DND-41 (cell line): ENCODE results near the gene CHST3.
"Not testable (repeated sequence)": the region's sequence is repeated elsewhere in the genome, so short reads cannot be mapped to it uniquely, and the experiment has no call there.

Experiments used
- ATAC-seq: fragments of 200-7000 bp; cut with Tn5 transposase; 3 replicates; pipeline ENCODE4 v1.9.1; 2021; ENCODE audit warnings: low read depth; ENCODE audit not compliant: insufficient read depth
- DNase-seq: peaks from one replicate; pipeline ENCODE4 v3.0.0-alpha.2; 2020
- H2AFZ ChIP-seq: 2 replicates; pipeline ENCODE4 v1.6.0; 2012; ENCODE audit warnings: low read depth, low read length
- H3K27ac ChIP-seq: 2 replicates; pipeline ENCODE4 v1.5.1; 2012; ENCODE audit warnings: low read length, inconsistent platforms
- H3K27me3 ChIP-seq: fragments of 200-600 bp; sonication (generic); 2 replicates; pipeline ENCODE4 v1.6.0; 2012; ENCODE audit warnings: low read length, mild to moderate bottlenecking, inconsistent platforms; ENCODE audit not compliant: insufficient read depth, poor library complexity
- H3K36me3 ChIP-seq: 2 replicates; pipeline ENCODE4 v1.5.1; 2012; ENCODE audit warnings: low read length, inconsistent platforms; ENCODE audit not compliant: insufficient read depth
- H3K4me1 ChIP-seq: 2 replicates; pipeline ENCODE4 v1.5.1; 2012; ENCODE audit warnings: mild to moderate bottlenecking, low read length; ENCODE audit not compliant: insufficient read depth
- H3K4me2 ChIP-seq: 2 replicates; pipeline ENCODE4 v1.6.0; 2012; ENCODE audit warnings: mild to moderate bottlenecking, moderate library complexity, low read length, inconsistent platforms; ENCODE audit not compliant: insufficient read depth
- H3K4me3 ChIP-seq, 2 experiments: fragments of 200-600 bp in 1 of 2; shearing (Covaris generic) in 1 of 2; 2 replicates each; pipeline ENCODE4 v1.5.1; 2012 to 2016; ENCODE audit warnings: inconsistent platforms in 2 of 2, low read length in 2 of 2, mild to moderate bottlenecking in 2 of 2, low read depth in 1 of 2, moderate library complexity in 1 of 2
- H3K79me2 ChIP-seq: 2 replicates; pipeline ENCODE4 v1.6.0; 2012; ENCODE audit warnings: low read length, inconsistent platforms; ENCODE audit not compliant: insufficient read depth
- H3K9ac ChIP-seq: 2 replicates; pipeline ENCODE4 v1.6.0; 2012; ENCODE audit warnings: low read depth, mild to moderate bottlenecking, inconsistent platforms, low read length, moderate library complexity
- H3K9me3 ChIP-seq: 2 replicates; pipeline ENCODE4 v1.5.1; 2012; ENCODE audit warnings: low read length, moderate library complexity, mild to moderate bottlenecking, inconsistent platforms; ENCODE audit not compliant: insufficient read depth, severe bottlenecking
- H4K20me1 ChIP-seq: 2 replicates; pipeline ENCODE4 v1.6.0; 2012; ENCODE audit warnings: low read length; ENCODE audit not compliant: insufficient read depth
- EZH2 ChIP-seq: IDR thresholded peaks from 3 replicates; pipeline ENCODE4 v1.6.1; 2012; ENCODE audit warnings: borderline replicate concordance, low read depth, mild to moderate bottlenecking, moderate library complexity, low read length, inconsistent platforms; ENCODE audit not compliant: severe bottlenecking
- TF ChIP-seq, protein P1 (sequence below): IDR thresholded peaks from 2 replicates; pipeline ENCODE4 v1.5.1; 2012; ENCODE audit warnings: borderline replicate concordance, low read length, moderate library complexity, mild to moderate bottlenecking; ENCODE audit not compliant: poor library complexity, severe bottlenecking; ENCODE audit errors: extremely low read depth

The CHST3 gene

DNA sequence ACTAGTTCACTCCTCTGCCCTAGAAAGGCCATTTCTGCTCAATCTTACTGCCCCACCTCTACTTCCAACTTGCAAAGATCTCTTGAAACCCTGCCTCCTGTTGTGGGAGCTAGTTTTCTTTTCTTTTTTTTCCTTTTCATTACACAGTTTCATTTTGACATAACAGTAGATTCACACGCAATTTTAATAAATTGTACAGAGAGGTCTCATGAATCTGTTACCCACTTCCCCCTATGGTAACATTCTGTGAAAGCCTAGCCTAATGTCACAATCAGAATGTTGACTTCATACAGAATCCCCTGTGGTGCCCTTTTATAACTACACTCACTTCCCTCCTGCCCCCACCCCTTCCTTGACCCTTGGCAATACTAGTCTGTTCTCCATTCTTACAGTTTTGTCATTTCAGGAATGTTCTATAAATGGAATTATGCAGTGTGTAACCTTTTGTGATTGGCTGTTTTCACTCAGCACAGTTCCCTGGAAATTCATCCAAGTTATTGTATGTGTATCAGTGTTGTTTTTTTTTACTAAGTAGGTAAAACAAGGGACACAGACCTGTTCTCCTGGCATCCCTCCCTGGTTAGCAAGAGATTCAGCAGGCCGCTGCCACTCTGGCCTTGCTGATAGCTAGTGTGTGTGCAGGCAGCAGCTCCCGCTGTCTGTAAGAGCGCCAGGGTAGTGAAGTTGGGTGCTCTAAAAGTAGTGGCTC lies 21.5 kb downstream of the CHST3 start:
- H3K4me3 ChIP-seq: no peak overlapping the region
- H3K27me3 ChIP-seq: peaks cover 4% of the 10 kb centered on the region
- H2AFZ ChIP-seq: no peak overlapping the region
- no peaks in the 10 kb centered on the region for H4K20me1 ChIP-seq
- H3K4me2 ChIP-seq: no peak overlapping the region
- H3K9me3 ChIP-seq: no peaks in the 10 kb centered on the region
- TF ChIP-seq, protein P1, sequence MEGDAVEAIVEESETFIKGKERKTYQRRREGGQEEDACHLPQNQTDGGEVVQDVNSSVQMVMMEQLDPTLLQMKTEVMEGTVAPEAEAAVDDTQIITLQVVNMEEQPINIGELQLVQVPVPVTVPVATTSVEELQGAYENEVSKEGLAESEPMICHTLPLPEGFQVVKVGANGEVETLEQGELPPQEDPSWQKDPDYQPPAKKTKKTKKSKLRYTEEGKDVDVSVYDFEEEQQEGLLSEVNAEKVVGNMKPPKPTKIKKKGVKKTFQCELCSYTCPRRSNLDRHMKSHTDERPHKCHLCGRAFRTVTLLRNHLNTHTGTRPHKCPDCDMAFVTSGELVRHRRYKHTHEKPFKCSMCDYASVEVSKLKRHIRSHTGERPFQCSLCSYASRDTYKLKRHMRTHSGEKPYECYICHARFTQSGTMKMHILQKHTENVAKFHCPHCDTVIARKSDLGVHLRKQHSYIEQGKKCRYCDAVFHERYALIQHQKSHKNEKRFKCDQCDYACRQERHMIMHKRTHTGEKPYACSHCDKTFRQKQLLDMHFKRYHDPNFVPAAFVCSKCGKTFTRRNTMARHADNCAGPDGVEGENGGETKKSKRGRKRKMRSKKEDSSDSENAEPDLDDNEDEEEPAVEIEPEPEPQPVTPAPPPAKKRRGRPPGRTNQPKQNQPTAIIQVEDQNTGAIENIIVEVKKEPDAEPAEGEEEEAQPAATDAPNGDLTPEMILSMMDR: no peak
- no peak for TF ChIP-seq EZH2
- no peaks in the 10 kb centered on the region for H3K4me1 ChIP-seq
- no peak overlapping the region for H3K27ac ChIP-seq
- H3K36me3 ChIP-seq: no peaks in the 10 kb centered on the region
- H3K9ac ChIP-seq: no peak overlapping the region
- DNase-seq (no peak), ATAC-seq (no peak)
- H3K79me2 ChIP-seq: no peaks in the 10 kb centered on the region

DNA sequence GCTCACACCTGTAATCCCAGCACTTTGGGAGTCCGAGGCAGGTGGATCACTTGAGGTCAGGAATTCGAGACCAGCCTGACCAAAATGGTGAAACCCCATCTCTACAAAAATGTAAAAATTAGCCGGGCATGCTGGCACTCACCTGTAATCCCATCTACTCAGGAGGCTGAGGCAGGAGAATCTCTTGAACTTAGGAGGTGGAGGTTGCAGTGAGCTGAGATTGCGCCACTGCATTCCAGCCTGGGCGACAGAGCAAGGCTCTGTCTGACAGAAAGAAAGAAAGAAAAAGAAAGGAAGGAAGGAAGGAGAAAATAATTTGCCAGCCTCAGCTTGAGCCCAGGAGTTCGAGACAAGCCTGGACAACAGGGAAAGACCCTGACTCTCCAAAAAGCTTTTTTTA lies 24.7 kb downstream of the CHST3 start:
- ATAC-seq, H3K27me3 ChIP-seq, H3K4me3 ChIP-seq, H3K9me3 ChIP-seq, DNase-seq, H3K36me3 ChIP-seq, H3K4me2 ChIP-seq, H4K20me1 ChIP-seq, H2AFZ ChIP-seq, H3K9ac ChIP-seq, H3K4me1 ChIP-seq, H3K79me2 ChIP-seq, H3K27ac ChIP-seq: not testable (repeated sequence)

DNA sequence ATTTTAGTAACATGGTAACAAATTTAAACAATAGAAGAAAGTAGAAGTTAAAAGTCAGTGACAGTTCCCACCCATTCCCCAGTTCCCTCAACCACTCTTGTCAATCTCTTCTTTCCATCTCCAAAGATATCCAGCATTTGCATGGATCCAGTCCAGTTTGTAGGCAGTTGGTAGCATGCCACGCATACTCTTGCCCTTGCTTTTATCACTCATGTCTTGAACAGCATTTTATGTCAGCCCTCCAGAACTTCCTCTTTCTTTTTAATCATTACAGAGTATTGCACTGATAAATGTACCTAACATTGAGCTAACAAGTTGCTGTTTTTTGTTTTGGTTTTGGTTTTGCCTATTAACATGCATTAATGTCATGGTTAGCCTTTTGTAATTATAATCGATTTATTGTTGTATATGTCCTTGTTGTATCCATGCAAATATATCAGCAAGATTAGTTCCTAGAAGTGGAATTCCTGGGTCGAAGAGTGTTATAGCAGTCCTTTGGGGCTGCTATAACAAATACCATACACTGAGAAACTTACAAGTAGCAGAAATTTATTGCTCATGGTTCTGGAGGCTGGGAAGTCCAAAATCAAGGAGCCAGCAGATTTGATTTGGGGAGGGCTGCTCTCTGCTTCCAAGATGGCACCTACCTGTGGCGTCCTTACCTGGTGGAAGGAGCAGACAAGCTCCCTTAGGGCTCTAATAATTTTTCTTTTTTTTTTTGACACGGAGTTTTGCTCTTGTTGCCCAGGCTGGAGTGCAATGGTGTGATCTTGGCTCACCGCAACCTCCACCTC lies 25.7 kb downstream of the CHST3 start:
- Histone ChIP-seq H3K4me2 (no peak overlapping the region), H3K9ac (no peak overlapping the region), H3K36me3 (no peaks in the 10 kb centered on the region), H3K27me3 (no peaks in the 10 kb centered on the region), H2AFZ (no peak overlapping the region), H3K9me3 (no peaks in the 10 kb centered on the region), H3K4me3 (no peak overlapping the region), H4K20me1 (no peaks in the 10 kb centered on the region), H3K4me1 (no peaks in the 10 kb centered on the region), H3K27ac (no peak overlapping the region), H3K79me2 (no peaks in the 10 kb centered on the region)
- DNase-seq (no peak), ATAC-seq (no peak)
- no peak for TF ChIP-seq EZH2
- TF ChIP-seq, protein P1: no peak

DNA sequence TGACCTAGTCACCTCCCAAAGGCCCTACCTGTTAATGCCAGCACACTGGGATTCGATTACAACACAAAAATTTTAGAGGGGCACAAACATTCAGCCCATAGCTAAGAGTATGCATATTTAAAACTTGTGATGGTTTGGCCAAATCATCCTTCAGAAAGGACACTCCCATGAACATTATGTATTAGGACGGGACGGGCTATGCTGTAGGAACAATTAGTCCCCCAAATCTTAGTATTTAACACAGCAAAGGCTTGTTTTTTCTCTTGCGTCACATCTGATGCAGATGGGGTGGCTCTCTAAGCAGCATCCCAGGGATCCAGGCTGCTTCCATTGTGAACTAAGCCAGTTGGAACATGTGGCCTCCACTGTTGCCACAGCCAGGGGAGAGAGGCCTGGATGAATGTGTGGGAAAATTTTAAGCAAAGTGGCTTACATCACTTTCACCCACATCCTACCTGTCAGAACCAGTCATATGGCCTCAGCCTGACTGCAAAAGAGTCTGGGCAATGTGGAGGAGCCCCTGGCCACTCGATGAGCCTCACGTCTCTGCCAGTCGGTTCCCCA lies 26.6 kb downstream of the CHST3 start:
- Histone ChIP-seq H4K20me1 (no peaks in the 10 kb centered on the region), H3K4me2 (no peak overlapping the region), H3K9ac (no peak overlapping the region), H3K9me3 (no peaks in the 10 kb centered on the region), H3K36me3 (no peaks in the 10 kb centered on the region), H3K4me3 (no peak overlapping the region), H3K4me1 (no peaks in the 10 kb centered on the region), H3K27me3 (no peaks in the 10 kb centered on the region), H2AFZ (no peak overlapping the region), H3K27ac (no peak overlapping the region), H3K79me2 (no peaks in the 10 kb centered on the region)
- ATAC-seq (no peak), DNase-seq (no peak)
- TF ChIP-seq EZH2: no peak
- TF ChIP-seq, protein P1: no peak
